Right atrium auricular region (tissue), 2 donors: ENCODE results near the gene DDX3X. TPM values are rescaled to one million over a fixed set of nuclear protein-coding genes. Genes with fewer than 3 reads are reported as not detected.
"Not testable (repeated sequence)": the region's sequence is repeated elsewhere in the genome, so short reads cannot be mapped to it uniquely, and the experiment has no call there.

Experiments
- DNase-seq: peaks from one replicate; pipeline ENCODE4 v3.0.0-alpha.2; 2019; ENCODE audit warnings: low spot score
- H3K27ac ChIP-seq, 2 donors: fragments of 200-600 bp; sonication (generic); 1 replicate in 1 of 2; 2 replicates in 1 of 2; pipeline ENCODE4 v1.5.1; 2016 to 2019
- H3K27me3 ChIP-seq, 2 donors: fragments of 200-600 bp; sonication (generic); one replicate each; pipeline versions ENCODE4 v1.5.1 to v1.6.0; 2017 to 2019
- H3K36me3 ChIP-seq: fragments of 200-600 bp; sonication (generic); one replicate; pipeline ENCODE4 v1.5.1; 2016
- H3K4me1 ChIP-seq, 2 donors: fragments of 200-600 bp; sonication (generic); one replicate each; pipeline versions ENCODE4 v1.5.1 to v1.6.0; 2017 to 2019
- H3K4me3 ChIP-seq, 2 donors: fragments of 200-600 bp; sonication (generic); 1 replicate in 1 of 2; 2 replicates in 1 of 2; pipeline ENCODE4 v1.5.1; 2017 to 2019; ENCODE audit warnings: mild to moderate bottlenecking in 1 of 2, moderate library complexity in 1 of 2
- H3K9me3 ChIP-seq, 2 donors: fragments of 200-600 bp; sonication (generic); one replicate each; pipeline ENCODE4 v1.5.1; 2019
- total RNA-seq, 2 donors: library from RNA; depleted of rRNA; stranded (reverse); fragments of >200 nt; gene quantifications; one replicate each; pipeline ENCODE4 v1.1.0, GENCODE V29; 2016
- TF ChIP-seq, protein P1 (sequence below), 2 donors: fragments of 200-600 bp; sonication (generic); IDR thresholded peaks; one replicate each; pipeline ENCODE4 v1.5.1; 2019; ENCODE audit warnings: antibody characterized with exemption in 2 of 2

The DDX3X gene
- total RNA-seq, 2 donors from 2014 or later: 150 to 152 TPM

DNA sequence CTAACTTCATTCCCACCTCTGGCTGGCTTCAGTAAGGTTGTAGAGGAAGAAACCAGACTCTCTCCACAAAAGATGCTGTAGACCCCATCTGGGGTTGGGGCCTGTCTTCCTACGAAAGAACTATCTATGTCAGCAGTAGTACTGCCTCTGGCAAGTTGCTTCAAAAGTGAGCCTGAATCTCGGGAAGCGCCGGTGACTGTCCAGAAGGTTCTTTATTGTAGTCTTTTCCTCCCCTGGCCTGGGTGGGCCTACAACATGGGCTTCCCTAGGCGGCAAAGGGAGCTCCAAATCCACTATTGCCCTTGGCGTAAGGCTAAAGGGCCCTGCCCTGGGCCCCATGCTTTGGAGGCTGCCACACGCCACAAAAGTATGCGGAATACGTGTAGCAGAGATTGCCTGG lies 74.6 kb downstream of the DDX3X start:
- Histone ChIP-seq H3K27ac (no peak overlapping the region), H3K27me3 (no peaks in the 10 kb centered on the region), H3K4me3 (no peak overlapping the region), H3K9me3 (no peaks in the 10 kb centered on the region), H3K36me3 (no peaks in the 10 kb centered on the region), H3K4me1 (no peaks in the 10 kb centered on the region)
- no peak for DNase-seq
- TF ChIP-seq, protein P1, sequence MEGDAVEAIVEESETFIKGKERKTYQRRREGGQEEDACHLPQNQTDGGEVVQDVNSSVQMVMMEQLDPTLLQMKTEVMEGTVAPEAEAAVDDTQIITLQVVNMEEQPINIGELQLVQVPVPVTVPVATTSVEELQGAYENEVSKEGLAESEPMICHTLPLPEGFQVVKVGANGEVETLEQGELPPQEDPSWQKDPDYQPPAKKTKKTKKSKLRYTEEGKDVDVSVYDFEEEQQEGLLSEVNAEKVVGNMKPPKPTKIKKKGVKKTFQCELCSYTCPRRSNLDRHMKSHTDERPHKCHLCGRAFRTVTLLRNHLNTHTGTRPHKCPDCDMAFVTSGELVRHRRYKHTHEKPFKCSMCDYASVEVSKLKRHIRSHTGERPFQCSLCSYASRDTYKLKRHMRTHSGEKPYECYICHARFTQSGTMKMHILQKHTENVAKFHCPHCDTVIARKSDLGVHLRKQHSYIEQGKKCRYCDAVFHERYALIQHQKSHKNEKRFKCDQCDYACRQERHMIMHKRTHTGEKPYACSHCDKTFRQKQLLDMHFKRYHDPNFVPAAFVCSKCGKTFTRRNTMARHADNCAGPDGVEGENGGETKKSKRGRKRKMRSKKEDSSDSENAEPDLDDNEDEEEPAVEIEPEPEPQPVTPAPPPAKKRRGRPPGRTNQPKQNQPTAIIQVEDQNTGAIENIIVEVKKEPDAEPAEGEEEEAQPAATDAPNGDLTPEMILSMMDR (IDR thresholded peaks at IDR 0.05): no peak

DNA sequence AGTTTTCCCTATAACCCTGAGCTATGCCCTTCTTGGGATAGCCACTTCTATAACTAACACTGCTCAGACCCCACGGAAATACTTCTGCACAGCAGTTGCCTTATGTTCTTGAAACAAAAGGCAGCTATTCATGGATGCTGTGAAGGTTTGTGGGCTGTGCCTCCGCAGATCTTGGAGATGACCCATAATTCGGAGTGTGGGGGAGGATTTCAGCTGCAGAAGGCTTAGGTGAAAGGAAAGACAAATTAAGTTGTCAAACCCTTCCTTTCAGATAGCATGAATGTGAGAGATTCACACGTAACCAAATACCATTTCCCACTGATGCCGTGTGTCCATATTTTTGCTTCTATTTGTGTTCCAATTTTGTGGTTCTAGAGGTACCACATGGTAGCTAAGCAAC lies 75.0 kb downstream of the DDX3X start:
- DNase-seq: no peak
- Histone ChIP-seq H3K9me3 (no peaks in the 10 kb centered on the region), H3K27me3 (no peaks in the 10 kb centered on the region), H3K4me3 (no peak overlapping the region), H3K4me1 (no peaks in the 10 kb centered on the region), H3K36me3 (no peaks in the 10 kb centered on the region), H3K27ac (no peak overlapping the region)
- TF ChIP-seq, protein P1 (IDR thresholded peaks at IDR 0.05): no peak

DNA sequence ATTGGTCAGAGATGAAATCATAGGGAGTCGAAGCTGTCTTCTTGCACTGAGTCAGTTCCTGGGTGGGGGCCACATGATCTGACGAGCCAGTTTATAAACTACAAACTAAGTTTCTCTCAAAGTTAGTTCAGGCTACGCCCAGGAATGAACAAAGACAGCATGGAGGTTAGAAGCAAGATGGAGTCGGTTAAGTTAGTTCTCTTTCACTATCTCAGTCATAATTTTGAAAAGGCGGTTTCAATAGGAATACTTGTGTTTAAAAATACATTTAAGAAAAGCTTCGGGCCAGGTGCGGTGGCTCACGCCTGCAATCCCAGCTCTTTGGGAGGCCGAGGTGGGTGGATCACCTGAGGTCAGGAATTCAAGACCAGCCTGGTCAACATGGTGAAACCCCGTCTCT lies 77.3 kb downstream of the DDX3X start:
- H3K27ac ChIP-seq, H3K27me3 ChIP-seq, H3K36me3 ChIP-seq, H3K4me3 ChIP-seq, DNase-seq, H3K9me3 ChIP-seq, H3K4me1 ChIP-seq: not testable (repeated sequence)

DNA sequence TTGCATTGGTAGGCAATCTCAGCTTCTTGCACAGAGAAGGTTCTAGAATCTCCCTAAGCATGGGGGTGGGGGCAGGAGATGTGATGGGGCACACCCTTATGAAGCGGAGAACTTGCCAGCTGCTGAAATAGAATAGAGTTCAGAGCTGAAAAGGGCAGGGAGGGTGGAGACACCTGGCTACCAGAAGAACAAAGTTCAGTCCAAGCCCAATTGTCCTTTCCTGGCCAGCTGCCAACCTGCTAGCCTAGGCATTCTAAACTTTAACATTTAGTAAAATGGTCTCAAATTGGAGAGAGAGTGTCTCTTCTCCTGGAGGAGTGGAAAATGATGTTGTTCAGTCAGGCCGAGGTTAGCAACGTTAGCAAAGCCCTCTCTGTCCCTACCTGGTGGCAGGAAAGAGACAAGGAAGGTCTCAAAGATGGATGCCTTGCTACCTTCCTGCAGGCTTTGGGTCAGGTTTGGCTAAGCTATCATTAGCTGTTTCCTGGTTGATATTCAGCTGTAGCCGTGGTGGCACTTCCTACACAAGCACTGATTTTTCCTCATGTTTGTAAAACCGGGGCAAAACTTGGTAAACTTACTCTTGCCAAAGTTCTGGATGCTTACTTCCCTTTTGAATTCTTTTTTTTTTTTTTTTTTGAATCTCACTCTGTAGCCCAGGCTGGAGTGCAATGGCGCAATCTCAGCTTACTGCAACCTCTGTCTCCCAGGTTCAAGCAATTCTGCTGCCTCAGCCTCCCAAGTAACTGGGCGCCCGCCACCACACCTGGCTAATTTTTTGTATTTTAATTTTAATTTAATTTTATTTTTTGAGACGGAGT lies 78.5 kb downstream of the DDX3X start:
- TF ChIP-seq, protein P1 (IDR thresholded peaks at IDR 0.05): no peak
- Histone ChIP-seq H3K27ac (no peak overlapping the region), H3K4me1 (no peaks in the 10 kb centered on the region), H3K9me3 (no peaks in the 10 kb centered on the region), H3K4me3 (no peak overlapping the region), H3K36me3 (no peaks in the 10 kb centered on the region), H3K27me3 (no peaks in the 10 kb centered on the region)
- DNase-seq: no peak

Other genes with a start within 250 kb of the DDX3X start
- gene USP9X, start 248.7 kb upstream of the DDX3X start, total RNA-seq: 10 to 100 TPM; 57.2 to 65.1 TPM
- not detected for gene NYX, start 113.2 kb downstream of the DDX3X start, total RNA-seq